Colon (tissue), 2 donors: ENCODE data around the gene LMO1.

Source experiments
- FAIRE-seq: peaks from 2 replicates; lab custom pipeline; 2012; peaks lifted over from hg19 to GRCh38; lab: Jason Lieb, UNC
- donor health status: control.
- donor health status: control.

LMO1 gene

GRCh38 chr11:8225589-8226036 lies 38.1 kb downstream of the LMO1 start:
- FAIRE-seq, result no peak

- FAIRE-seq, result no peak
These were observed 39.0 kb downstream of the LMO1 start for GRCh38 chr11:8224711-8225110.

GRCh38 chr11:8224161-8224591 lies 39.5 kb downstream of the LMO1 start:
- FAIRE-seq, result no peak

- FAIRE-seq, result no peak
These were observed 40.2 kb downstream of the LMO1 start for GRCh38 chr11:8223513-8223900.

- FAIRE-seq, result no peak
These were observed 40.7 kb downstream of the LMO1 start for GRCh38 chr11:8222820-8223512.

GRCh38 chr11:8221917-8222495 lies 41.7 kb downstream of the LMO1 start:
- no peak for FAIRE-seq

GRCh38 chr11:8221046-8221723 lies 42.5 kb downstream of the LMO1 start:
- no peak for FAIRE-seq

- no peak for FAIRE-seq
These were observed 43.2 kb downstream of the LMO1 start for GRCh38 chr11:8220261-8221045.

- no peak for FAIRE-seq
These were observed 44.2 kb downstream of the LMO1 start for GRCh38 chr11:8219257-8220021.

GRCh38 chr11:8218840-8219239 lies 44.8 kb downstream of the LMO1 start:
- FAIRE-seq, result no peak

- FAIRE-seq, result no peak
These were observed 45.3 kb downstream of the LMO1 start for GRCh38 chr11:8218409-8218808.

GRCh38 chr11:8217926-8218325 lies 45.8 kb downstream of the LMO1 start:
- FAIRE-seq, result no peak

- FAIRE-seq, result no peak
These were observed 46.5 kb downstream of the LMO1 start for GRCh38 chr11:8217136-8217535.

- FAIRE-seq, result no peak
These were observed 50.3 kb downstream of the LMO1 start for GRCh38 chr11:8213376-8213775.

- FAIRE-seq, result no peak
These were observed 54.4 kb downstream of the LMO1 start for GRCh38 chr11:8209208-8209807.

GRCh38 chr11:8207080-8208000 lies 56.3 kb downstream of the LMO1 start:
- FAIRE-seq, result no peak

- no peak for FAIRE-seq
These were observed 57.2 kb downstream of the LMO1 start for GRCh38 chr11:8206251-8207079.

- FAIRE-seq, result no peak
These were observed 58.1 kb downstream of the LMO1 start for GRCh38 chr11:8205566-8205965.

- FAIRE-seq, result no peak
These were observed 59.1 kb downstream of the LMO1 start for GRCh38 chr11:8204596-8204995.
